Fibroblast of lung (primary cell): ENCODE data around the gene NEGR1. TPM values are rescaled to one million over a fixed set of nuclear protein-coding genes. Genes with fewer than 3 reads are reported as not detected.

ENCODE experiments used
- DNase-seq, 2 donors: peaks; one replicate each; pipeline versions ENCODE4 v3.0.0 to v3.0.0-alpha.2; 2010; ENCODE audit warnings: low read depth in 2 of 2
- H2AFZ ChIP-seq: 2 replicates; pipeline ENCODE4 v1.5.1; 2012; ENCODE audit warnings: low read length, control low read depth, inconsistent platforms
- H3K27ac ChIP-seq: 2 replicates; pipeline ENCODE4 v1.5.1; 2011; ENCODE audit warnings: low read length, control low read depth; ENCODE audit not compliant: insufficient read depth
- H3K27me3 ChIP-seq: 2 replicates; pipeline ENCODE4 v1.5.1; 2011; ENCODE audit warnings: mild to moderate bottlenecking, low read length; ENCODE audit not compliant: control insufficient read depth, insufficient read depth
- H3K36me3 ChIP-seq: 2 replicates; pipeline ENCODE4 v1.5.1; 2011; ENCODE audit warnings: low read length; ENCODE audit not compliant: control insufficient read depth, insufficient read depth
- H3K4me1 ChIP-seq: 2 replicates; pipeline ENCODE4 v1.5.1; 2011; ENCODE audit warnings: low read length; ENCODE audit not compliant: control insufficient read depth, insufficient read depth; ENCODE audit errors: extremely low read depth
- H3K4me2 ChIP-seq: 2 replicates; pipeline ENCODE4 v1.5.1; 2011; ENCODE audit warnings: low read length, control low read depth; ENCODE audit not compliant: insufficient read depth; ENCODE audit errors: extremely low read depth
- H3K4me3 ChIP-seq, 4 experiments: fragments of 200-600 bp in 1 of 4; sonication (generic) in 1 of 4; replicated peaks in 1 of 4; 2 replicates each; pipeline ENCODE4 v1.5.1; 2011 to 2016; ENCODE audit warnings: low read length in 4 of 4, low read depth in 3 of 4, mild to moderate bottlenecking in 3 of 4, control low read depth in 2 of 4, inconsistent platforms in 1 of 4, mixed read lengths in 1 of 4; ENCODE audit not compliant: insufficient read depth in 1 of 4; ENCODE audit errors: control extremely low read depth in 1 of 4
- H3K79me2 ChIP-seq: 2 replicates; pipeline ENCODE4 v1.5.1; 2012; ENCODE audit warnings: mild to moderate bottlenecking, low read length, inconsistent platforms; ENCODE audit not compliant: control insufficient read depth, insufficient read depth
- H3K9ac ChIP-seq: 2 replicates; pipeline ENCODE4 v1.5.1; 2011; ENCODE audit warnings: mild to moderate bottlenecking, low read length, control low read depth; ENCODE audit not compliant: insufficient read depth
- H3K9me3 ChIP-seq: 2 replicates; pipeline ENCODE4 v1.5.1; 2012; ENCODE audit warnings: low read depth, low read length; ENCODE audit not compliant: control insufficient read depth, insufficient read depth
- H4K20me1 ChIP-seq: 2 replicates; pipeline ENCODE4 v1.5.1; 2011; ENCODE audit warnings: low read length; ENCODE audit not compliant: control insufficient read depth, insufficient read depth; ENCODE audit errors: extremely low read depth
- CTCF ChIP-seq, 2 donors: IDR thresholded peaks in 1 of 2; conservative IDR thresholded peaks in 1 of 2; 1 replicate in 1 of 2; 2 replicates in 1 of 2; pipeline ENCODE4 v1.5.1; 2011 to 2012; ENCODE audit warnings: low read length in 2 of 2, control low read depth in 1 of 2, inconsistent platforms in 1 of 2, low read depth in 1 of 2, mild to moderate bottlenecking in 1 of 2
- EZH2 ChIP-seq: IDR thresholded peaks from 2 replicates; pipeline ENCODE4 v1.5.1; 2012; ENCODE audit warnings: low read length, control low read depth, mild to moderate bottlenecking; ENCODE audit errors: missing control alignments
- polyA plus RNA-seq, 2 donors: library from polyadenylated mRNA; depleted of rRNA in 1 of 2; stranded (reverse) in 1 of 2; unstranded in 1 of 2; fragments of >200 nt; gene quantifications; 2 replicates each; pipeline ENCODE4 v1.2.1, GENCODE V29; 2011 to 2012; ENCODE audit warnings: missing spikeins in 1 of 2
- total RNA-seq: library from RNA; depleted of rRNA; stranded (reverse); fragments of >200 nt; gene quantifications from 2 replicates; pipeline ENCODE4 v1.2.1, GENCODE V29; 2014

Gene NEGR1
- total and polyA plus RNA-seq, 2 donors (not counting 1 experiment from before 2014, with no cell fraction given), result 3.1 to 9.4 TPM

- Histone ChIP-seq H3K27me3 (no peaks in the 10 kb centered on the region), H3K9me3 (no peaks in the 10 kb centered on the region), H3K79me2 (no peaks in the 10 kb centered on the region), H3K4me3 (no peak overlapping the region), H3K27ac (no peak overlapping the region), H3K36me3 (no peaks in the 10 kb centered on the region), H2AFZ (no peak overlapping the region), H3K9ac (no peak overlapping the region), H3K4me1 (no peaks in the 10 kb centered on the region), H3K4me2 (no peak overlapping the region), H4K20me1 (no peaks in the 10 kb centered on the region)
- DNase-seq, result peak; percentile 0 to 37
- TF ChIP-seq EZH2, result no peak
- TF ChIP-seq CTCF (conservative IDR thresholded peaks at IDR 0.05 in 1 of 2, IDR thresholded peaks at IDR 0.05 in 1 of 2; ENCODE audit: low read depth in 1 of 2, low read length in 2 of 2), result no peak
Observed at GRCh38 chr1:71522721-71523120, 759.6 kb downstream of the NEGR1 start.

GRCh38 chr1:71521655-71522264 lies 760.6 kb downstream of the NEGR1 start:
- H3K4me3 ChIP-seq, result no peak overlapping the region
- TF ChIP-seq CTCF (conservative IDR thresholded peaks at IDR 0.05 in 1 of 2, IDR thresholded peaks at IDR 0.05 in 1 of 2; ENCODE audit: low read depth in 1 of 2, low read length in 2 of 2), result peak; percentile 79 to 85
- TF ChIP-seq EZH2, result no peak
- no peak overlapping the region for H3K9ac ChIP-seq
- DNase-seq, result peak; percentile 32 to 71
- no peaks in the 10 kb centered on the region for H3K4me1 ChIP-seq
- no peaks in the 10 kb centered on the region for H3K79me2 ChIP-seq
- no peak overlapping the region for H3K27ac ChIP-seq
- H3K27me3 ChIP-seq, result no peaks in the 10 kb centered on the region
- H3K36me3 ChIP-seq, result no peaks in the 10 kb centered on the region
- H3K4me2 ChIP-seq, result no peak overlapping the region
- H2AFZ ChIP-seq, result no peak overlapping the region
- H4K20me1 ChIP-seq, result no peaks in the 10 kb centered on the region
- no peaks in the 10 kb centered on the region for H3K9me3 ChIP-seq

DNA sequence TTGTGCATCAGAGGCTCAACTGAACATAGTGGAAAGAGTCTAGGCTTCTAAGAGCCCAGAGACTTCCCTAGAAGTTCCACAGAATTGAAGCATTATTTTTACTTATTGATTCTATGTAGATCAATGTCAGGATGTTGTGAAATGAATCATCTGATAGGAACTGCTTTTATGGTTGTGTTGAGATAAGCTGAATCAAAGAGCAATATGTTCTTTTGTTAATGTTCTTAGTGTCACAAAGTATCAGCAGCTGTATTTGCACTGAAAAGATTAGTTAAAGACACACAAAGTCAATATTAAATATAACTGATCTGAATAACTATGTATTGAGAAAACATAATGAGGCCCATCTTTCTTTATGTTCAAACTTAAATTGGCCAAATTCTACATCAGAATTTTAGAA lies 770.8 kb downstream of the NEGR1 start:
- no peak overlapping the region for H2AFZ ChIP-seq
- no peak overlapping the region for H3K9ac ChIP-seq
- no peaks in the 10 kb centered on the region for H3K27me3 ChIP-seq
- TF ChIP-seq EZH2 (no peak), CTCF (conservative IDR thresholded peaks at IDR 0.05 in 1 of 2, IDR thresholded peaks at IDR 0.05 in 1 of 2; ENCODE audit: low read depth in 1 of 2, low read length in 2 of 2) (no peak)
- no peak for DNase-seq
- no peaks in the 10 kb centered on the region for H3K36me3 ChIP-seq
- H3K4me3 ChIP-seq, result no peak overlapping the region
- no peaks in the 10 kb centered on the region for H3K4me1 ChIP-seq
- no peaks in the 10 kb centered on the region for H3K9me3 ChIP-seq
- no peaks in the 10 kb centered on the region for H4K20me1 ChIP-seq
- H3K4me2 ChIP-seq, result no peak overlapping the region
- H3K27ac ChIP-seq, result no peak overlapping the region
- no peaks in the 10 kb centered on the region for H3K79me2 ChIP-seq
